ENCODE measurements around the gene TRDMT1.

GRCh38 chr10:17100586-17100985, 100.9 kb downstream of the TRDMT1 start:
- TF ChIP-seq CTCF (IDR thresholded peaks at IDR 0.05) = no peak
- TF ChIP-seq POLR2A (IDR thresholded peaks at IDR 0.05) = no peak

Measured in transverse colon (tissue), 3 donors.